Peyer's patch (tissue), 4 donors: Measurements from ENCODE around the gene CD81.

Source experiments
- CTCF ChIP-seq, 6 experiments: fragments of 450-650 bp in 4 of 6; fragments of 200-600 bp in 2 of 6; sonication (generic) in 1 of 6; IDR thresholded peaks; one replicate each; pipeline ENCODE4 v1.5.1; 2017 to 2019; ENCODE audit warnings: antibody characterized with exemption in 6 of 6, mild to moderate bottlenecking in 3 of 6, moderate library complexity in 1 of 6
- POLR2A ChIP-seq, 2 donors: fragments of 450-650 bp; IDR thresholded peaks; one replicate each; pipeline ENCODE4 v1.5.1; 2017; ENCODE audit warnings: antibody characterized with exemption in 2 of 2, mild to moderate bottlenecking in 2 of 2, moderate library complexity in 2 of 2

GRCh38 chr11:2418693-2419360 lies 41.7 kb downstream of the CD81 start:
- TF ChIP-seq CTCF (IDR thresholded peaks at IDR 0.05) (peak in 1 of 6 experiments; percentile 9), POLR2A (IDR thresholded peaks at IDR 0.05) (no peak)
